Right renal pelvis (tissue), 4 donors: ENCODE data around the gene RPS6KB2. TPM values are rescaled to one million over a fixed set of nuclear protein-coding genes. Genes with fewer than 3 reads are reported as not detected.
"Not testable (repeated sequence)": the region's sequence is repeated elsewhere in the genome, so short reads cannot be mapped to it uniquely, and the experiment has no call there.

Source experiments
- DNase-seq, 4 donors: peaks; one replicate each; pipeline ENCODE4 v3.0.0-alpha.2; 2013; ENCODE audit warnings: low read depth in 4 of 4, low spot score in 3 of 4, missing footprints in 1 of 4
- polyA plus RNA-seq, 4 donors: library from polyadenylated mRNA; unstranded; fragments of 120-200 nt; gene quantifications; one replicate each; pipeline ENCODE4 v1.2.1, GENCODE V29; 2013; ENCODE audit not compliant: insufficient read length in 4 of 4

RPS6KB2 gene
- polyA plus RNA-seq, 4 donors = 44.3 to 51.8 (median 45.4) TPM

GRCh38 chr11:67464411-67465188 is 36.3 kb downstream of the RPS6KB2 start:
- DNase-seq = peak; percentile 63 to 74 (median 70)

- DNase-seq = no peak
These were observed 36.9 kb downstream of the RPS6KB2 start for GRCh38 chr11:67465189-67465510.

- not testable (repeated sequence) for DNase-seq
These were observed 37.2 kb downstream of the RPS6KB2 start for GRCh38 chr11:67465530-67465929.

GRCh38 chr11:67466367-67466766 is 38.1 kb downstream of the RPS6KB2 start:
- no peak for DNase-seq

DNA sequence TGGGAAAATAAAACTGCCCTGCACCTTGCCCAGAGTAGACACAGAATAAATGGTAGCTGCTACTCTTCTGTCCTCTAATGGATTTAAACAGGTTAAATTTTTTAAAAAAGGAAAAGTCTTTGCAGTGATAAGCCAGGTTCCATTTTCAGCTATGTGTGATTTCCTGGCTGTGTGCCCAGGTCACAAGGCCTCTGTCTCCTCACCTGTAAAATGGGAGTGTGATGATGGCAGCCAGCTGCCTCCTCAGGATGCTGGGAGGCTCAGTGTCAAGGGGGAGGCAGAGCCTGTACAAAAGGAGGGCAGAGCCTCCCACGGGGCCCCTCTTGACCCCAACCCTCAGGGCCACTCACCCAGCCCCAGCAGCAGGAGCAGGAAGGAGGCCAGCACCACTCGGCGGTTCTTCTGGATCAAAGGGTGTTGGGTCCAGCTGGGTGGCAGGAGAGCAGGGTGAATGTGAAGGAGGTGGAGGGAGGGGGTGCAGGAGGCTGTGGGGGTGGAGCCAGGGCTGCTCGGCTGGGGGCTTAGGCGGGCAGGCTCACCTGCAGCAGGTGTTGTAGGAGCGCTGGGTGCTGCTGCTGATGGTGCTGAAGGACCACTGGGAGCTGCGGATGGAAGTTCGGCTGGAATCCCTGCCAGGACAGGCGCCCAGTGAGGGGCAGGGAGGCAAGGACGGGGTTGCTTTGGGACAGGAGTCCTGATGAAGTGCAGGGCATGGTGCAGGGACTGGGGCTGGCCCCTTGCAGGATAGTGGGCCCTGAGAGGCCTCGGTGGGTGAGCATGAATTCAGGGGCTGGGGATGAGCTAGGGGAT is 38.9 kb downstream of the RPS6KB2 start:
- no peak for DNase-seq

DNA sequence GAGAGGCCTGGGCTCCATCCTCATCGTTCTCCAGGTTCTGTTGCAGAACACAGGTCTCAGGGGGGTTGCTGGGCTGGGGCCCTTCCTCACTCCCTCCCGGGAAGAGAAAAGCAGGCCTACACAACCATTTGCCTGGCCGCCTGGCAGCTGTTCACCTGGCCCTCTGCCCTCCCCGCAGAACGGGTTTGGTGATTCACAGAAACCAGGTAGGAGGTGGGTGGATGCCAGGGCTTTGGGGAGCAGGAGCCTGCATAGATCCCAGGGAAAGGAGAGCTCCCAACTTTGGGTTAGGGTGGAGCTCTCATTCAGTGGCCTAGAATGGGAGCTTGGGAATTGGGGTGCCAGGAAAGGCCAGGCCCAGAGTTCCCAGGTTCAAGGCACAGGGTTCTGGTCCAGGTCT is 39.8 kb downstream of the RPS6KB2 start:
- no peak for DNase-seq

- no peak for DNase-seq
These were observed 40.1 kb downstream of the RPS6KB2 start for GRCh38 chr11:67468456-67468758.

GRCh38 chr11:67468759-67469507 is 40.6 kb downstream of the RPS6KB2 start, which contains the start of gene TMEM134:
Gene TMEM134, minus strand, starts transcription at chr11:67469251. Its CDS starts 59 bp downstream, at chr11:67469192.
- peak; percentile 80 to 87 (median 81) for DNase-seq

- no peak for DNase-seq
These were observed 41.2 kb downstream of the RPS6KB2 start for GRCh38 chr11:67469508-67469811.

DNA sequence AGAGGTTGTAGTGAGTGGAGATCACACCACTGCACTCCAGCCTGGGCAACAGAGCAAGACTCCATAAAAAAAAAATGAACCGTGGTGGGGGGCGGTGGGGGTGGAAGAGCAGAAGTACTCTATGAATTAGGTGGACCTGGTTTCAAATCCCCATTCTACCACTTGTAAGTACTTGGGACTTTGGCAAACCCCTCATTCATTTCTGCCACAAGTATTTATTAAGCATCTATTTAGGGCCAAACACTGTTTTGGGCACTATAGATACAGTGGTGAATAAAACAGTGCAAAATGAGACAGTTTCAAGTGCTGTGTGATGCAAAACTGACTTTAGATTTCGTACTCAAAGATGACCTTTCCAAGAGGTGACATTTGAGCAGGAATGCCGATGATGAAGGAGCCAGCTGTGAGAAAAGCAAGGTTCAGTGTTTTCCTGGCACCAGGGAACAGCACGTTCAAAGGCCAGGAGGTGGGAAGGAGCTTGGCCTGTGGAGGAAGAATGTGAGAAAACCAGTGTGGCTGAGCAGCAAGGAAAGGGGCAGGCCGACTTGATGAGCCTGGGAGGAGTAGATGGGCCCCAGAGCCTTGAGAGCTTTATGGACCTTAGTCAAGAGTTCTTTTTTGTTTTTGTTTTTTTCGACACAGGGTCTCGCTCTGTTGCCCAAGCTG is 42.2 kb downstream of the RPS6KB2 start:
- no peak for DNase-seq

DNA sequence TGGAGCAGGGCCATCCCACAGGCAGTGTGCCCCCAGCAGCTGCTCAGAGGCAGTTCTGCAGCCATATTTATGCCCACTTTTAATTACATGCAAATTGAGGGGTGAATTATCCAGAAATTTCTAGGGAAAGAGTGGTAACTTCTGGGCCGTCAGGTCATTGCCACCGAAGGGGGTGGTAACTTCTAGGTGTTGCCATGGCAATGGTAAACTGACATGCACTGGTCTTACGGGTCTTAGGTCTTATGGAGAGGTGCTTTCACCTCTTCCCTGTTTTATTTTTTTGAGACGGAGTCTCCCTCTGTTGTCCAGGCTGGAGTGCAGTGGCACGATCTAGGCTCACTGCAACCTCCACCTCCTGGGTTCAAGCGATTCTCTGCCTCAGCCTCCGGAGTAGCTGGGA is 44.6 kb downstream of the RPS6KB2 start:
- no peak for DNase-seq

GRCh38 chr11:67476692-67477091 is 48.4 kb downstream of the RPS6KB2 start:
- not testable (repeated sequence) for DNase-seq

GRCh38 chr11:67477344-67478050 is 49.2 kb downstream of the RPS6KB2 start:
- not testable (repeated sequence) for DNase-seq

DNA sequence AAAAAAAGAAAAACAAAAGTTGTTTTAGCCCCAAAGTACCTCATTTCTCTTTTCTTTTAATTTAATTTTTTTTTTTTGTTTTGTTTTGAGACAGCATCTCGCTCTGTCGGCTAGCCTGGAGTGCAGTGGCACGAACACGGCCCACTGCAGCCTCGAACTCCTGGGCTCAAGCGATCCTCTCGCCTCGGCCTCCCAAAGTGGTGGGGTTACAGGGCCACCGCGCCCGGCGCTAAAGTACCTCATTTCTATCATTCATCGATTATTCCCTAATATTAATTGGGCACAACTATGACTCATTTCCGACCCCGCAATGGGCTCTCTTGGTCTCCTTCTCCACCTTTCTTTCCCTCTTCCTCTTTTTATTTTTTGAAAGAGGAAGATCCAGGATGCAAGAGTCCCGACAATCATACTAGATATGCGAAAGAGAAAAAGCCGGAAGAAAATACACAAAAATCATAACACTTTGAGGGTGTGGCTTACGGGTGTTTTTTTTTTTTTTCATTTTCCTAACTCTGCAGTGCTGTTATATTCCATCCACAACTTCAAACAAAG is 54.1 kb downstream of the RPS6KB2 start:
- no peak for DNase-seq

DNA sequence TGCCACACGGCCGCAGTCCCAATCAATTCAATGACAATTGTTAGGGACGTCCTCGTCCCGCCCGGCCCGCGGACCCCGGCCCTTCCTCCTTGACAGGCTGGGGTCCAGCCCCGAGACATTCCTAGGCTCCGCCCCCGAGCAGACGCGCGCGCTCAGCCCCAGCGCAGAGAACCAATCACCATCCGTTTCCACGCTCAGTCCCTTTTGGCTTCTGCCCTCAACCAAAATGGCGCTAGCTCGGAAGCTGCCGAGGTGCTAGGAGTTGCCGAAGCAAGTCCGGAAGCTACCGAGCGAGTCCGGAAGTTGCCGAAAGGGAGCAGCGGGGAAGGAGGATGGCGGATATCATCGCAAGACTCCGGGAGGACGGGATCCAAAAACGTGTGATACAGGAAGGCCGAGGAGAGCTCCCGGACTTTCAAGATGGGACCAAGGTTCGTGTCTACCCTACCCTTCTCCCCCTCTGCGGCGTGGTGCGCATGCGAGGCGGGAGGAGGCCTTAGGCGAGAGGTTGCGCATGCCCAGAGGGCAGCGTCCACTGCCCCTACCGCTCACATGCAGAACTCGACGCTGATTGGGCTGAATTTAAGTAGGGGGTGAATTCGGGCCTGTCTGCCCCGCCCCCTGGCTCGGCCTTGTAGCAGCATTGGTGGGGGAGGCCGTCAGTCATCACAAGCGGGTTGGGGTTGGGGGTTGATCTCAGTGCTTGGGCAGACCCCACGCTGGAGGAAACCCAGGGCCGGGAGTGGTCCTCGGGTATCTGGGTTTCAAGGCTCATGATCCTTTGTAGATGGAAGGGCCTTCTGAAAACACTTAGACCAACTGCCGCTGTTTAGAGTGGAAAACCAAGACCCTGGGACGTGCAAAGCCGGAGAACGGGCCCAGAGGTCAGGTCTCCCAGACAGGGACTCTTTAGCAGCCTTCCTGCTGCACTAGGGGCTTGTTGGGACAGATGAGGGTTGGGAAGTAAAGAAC is 54.8 kb downstream of the RPS6KB2 start, which contains the start of gene AIP:
AIP (plus strand) TSS at position 200 of the 972 bp plus-strand sequence; CDS start at position 333, 133 bp downstream.
- peak; percentile 95 to 96 (median 96) for DNase-seq

DNA sequence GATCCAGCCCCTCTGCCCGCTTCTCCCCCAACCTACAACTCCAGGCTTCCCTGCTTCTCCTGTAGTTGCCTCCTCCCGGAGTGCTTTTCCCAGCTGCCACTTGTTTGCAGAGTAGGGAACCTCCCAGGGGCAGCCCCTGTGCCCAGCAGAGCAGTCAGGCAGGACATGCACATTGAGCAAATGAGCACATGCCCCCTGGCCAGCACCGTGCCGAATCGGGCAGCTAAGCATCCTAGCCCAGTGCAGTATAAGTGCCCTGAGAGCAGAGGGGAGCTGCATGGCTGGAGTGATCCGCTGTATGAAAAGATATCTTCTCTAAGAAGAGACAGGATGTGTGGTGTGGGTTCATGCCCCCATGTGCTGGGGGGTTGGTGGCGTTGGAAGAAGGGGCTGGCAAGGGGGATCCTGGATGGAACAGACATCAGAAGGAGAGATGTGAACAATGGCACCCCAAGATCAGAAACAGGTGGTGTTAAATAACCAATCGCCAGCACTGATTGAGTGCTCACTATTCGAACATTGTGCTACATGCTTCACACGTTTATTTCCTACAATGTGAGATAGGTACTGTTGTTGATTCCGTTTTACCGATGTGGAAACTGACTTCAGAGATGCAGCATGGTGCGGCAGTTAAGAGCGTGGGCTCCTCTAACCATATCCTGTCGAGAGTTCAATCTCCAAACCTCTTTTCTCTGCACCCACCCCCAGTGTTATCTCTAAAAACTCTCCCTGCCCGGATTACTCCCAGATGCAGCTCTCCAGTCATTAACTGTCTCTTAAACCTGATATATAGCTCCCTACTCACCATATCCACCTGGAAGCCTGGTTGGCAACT is 55.8 kb downstream of the RPS6KB2 start:
- DNase-seq = no peak

DNA sequence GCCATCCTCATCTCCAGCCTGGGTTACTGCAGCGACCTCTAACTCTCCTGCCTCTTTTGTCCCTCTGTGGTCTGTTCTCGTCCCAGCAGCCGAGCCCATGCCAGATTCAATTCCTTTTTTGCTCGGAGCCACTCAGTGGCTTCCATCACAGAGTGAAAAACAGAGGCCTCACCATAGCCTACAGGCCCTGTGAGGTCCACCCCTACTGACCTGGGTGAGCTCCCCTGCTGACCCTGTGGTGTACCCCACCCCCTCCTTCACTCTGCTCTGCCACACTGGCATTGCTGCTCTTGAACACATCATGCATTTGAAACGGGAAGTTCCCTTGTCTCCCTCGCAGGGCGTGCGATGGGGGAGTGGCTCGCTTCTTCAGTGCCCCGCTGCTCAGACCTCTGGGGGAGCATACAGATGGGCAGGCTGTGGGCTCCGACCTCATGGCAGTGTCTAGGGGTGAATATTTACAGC is 56.6 kb downstream of the RPS6KB2 start:
- no peak for DNase-seq
